Activated CD4-positive, alpha-beta T cell treated with anti-CD3 and anti-CD28 coated beads, Interleukin-2, amount 50 U/mL, for 1 hour (primary cell): ENCODE data around the gene TERT.

Source experiments
- DNase-seq: peaks from one replicate; pipeline ENCODE4 v3.0.0-alpha.2; 2020

TERT gene

DNA sequence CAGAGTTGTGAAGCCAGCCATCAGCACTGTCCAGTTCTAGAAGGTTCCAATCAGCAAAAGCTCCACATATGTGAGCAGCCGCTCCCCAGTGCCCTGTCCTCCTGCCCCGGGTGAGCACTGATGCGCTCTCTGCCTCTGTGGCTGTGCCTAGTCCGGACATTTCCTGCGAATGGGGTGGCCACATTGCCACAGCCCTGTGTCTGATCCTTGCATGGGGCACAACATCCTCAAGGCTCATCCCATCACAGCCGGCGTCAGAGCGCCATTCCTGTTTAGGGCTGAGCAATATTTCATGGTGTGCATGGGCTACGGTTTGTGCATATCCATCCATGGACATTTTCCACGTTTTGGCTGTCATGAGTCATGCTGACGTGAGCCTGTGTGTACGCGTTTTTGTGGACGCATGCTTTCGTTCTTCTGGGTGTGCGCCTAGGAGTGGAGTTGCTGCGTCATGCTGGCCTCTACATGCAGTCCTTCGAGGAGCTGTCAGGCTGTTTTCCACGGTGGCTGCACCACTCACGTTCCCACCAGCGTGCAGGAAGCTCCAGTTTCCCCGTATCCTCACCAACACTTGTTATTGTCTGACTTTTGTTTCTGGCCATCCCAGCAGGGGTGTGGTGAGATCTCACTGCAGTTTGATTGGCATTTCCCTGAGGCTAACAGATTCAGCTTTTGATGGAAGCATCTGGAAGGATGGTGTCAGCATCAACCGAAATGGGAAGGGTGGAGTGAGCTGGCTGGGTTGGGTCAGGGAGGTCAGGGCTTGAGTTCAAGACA, 79.4 kb downstream of the TERT start:
- DNase-seq, result no peak

- DNase-seq, result no peak
These were observed 80.0 kb downstream of the TERT start for GRCh38 chr5:1214936-1215220.

- DNase-seq, result no peak
These were observed 80.5 kb downstream of the TERT start for GRCh38 chr5:1214163-1214935.

- DNase-seq, result no peak
These were observed 81.2 kb downstream of the TERT start for GRCh38 chr5:1213508-1214162.

GRCh38 chr5:1212881-1213280, 82.0 kb downstream of the TERT start:
- no peak for DNase-seq

DNA sequence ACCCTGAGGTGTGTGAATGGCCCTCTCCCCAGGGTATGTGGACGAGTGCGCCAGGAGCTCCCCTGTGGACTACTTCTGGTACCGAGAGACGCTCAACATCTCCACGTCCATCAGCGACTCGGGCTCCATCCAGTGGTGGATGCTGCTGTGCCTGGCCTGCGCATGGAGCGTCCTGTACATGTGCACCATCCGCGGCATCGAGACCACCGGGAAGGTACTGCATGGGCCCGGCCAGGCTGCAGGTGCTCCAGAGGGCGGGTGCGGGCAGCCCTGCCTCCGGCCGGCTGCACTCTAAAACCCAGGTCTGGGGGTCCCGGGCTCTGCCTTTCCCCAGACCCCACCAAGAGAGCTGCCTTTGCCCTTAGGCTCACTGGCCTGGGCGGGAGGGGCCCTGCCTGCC, 82.6 kb downstream of the TERT start:
- DNase-seq, result no peak

DNA sequence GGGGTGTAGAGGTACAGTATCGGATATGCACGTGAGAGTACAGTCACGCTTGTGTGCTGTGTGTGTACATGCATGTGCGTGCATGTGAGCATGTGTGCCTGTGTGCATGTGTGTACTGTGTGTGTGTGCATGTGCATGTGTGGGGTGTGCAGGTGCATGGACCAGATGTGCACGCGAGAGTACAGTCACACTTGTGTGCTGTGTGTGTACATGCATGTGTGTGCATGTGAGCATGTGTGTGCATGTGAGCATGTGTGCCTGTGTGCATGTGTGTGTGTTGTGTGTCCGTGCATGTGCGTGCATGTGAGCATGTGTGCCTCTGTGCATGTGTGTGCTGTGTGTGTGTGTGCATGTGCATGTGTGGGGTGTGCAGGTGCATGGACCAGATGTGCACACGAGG, 83.2 kb downstream of the TERT start:
- DNase-seq, result no peak

DNA sequence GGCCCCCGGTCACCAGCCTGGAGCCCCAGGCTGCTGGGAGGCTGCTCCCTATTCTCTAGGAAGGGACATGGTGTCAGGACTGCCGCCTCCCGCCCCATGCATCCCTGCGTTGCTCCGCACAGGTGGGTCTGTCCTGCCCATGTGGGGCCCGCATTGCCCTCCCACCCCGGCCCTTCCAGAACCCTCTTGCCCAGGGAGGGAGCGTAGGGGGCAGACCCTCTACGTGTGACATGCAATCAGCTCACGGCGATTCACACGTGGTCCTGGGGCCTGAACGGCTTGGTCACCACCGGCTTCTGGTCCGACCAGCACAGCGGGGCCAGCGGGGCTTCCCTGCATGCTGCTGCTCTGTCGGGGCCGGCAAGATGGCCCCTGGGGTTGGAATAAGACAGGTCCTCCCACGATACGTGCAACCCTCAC, 84.0 kb downstream of the TERT start:
- no peak for DNase-seq

- DNase-seq, result no peak
These were observed 84.7 kb downstream of the TERT start for GRCh38 chr5:1209896-1210776.

- no peak for DNase-seq
These were observed 85.4 kb downstream of the TERT start for GRCh38 chr5:1209489-1209852.

- DNase-seq, result no peak
These were observed 86.0 kb downstream of the TERT start for GRCh38 chr5:1208743-1209488.

- DNase-seq, result no peak
These were observed 86.6 kb downstream of the TERT start for GRCh38 chr5:1208221-1208742.

GRCh38 chr5:1207555-1207954, 87.3 kb downstream of the TERT start:
- no peak for DNase-seq

DNA sequence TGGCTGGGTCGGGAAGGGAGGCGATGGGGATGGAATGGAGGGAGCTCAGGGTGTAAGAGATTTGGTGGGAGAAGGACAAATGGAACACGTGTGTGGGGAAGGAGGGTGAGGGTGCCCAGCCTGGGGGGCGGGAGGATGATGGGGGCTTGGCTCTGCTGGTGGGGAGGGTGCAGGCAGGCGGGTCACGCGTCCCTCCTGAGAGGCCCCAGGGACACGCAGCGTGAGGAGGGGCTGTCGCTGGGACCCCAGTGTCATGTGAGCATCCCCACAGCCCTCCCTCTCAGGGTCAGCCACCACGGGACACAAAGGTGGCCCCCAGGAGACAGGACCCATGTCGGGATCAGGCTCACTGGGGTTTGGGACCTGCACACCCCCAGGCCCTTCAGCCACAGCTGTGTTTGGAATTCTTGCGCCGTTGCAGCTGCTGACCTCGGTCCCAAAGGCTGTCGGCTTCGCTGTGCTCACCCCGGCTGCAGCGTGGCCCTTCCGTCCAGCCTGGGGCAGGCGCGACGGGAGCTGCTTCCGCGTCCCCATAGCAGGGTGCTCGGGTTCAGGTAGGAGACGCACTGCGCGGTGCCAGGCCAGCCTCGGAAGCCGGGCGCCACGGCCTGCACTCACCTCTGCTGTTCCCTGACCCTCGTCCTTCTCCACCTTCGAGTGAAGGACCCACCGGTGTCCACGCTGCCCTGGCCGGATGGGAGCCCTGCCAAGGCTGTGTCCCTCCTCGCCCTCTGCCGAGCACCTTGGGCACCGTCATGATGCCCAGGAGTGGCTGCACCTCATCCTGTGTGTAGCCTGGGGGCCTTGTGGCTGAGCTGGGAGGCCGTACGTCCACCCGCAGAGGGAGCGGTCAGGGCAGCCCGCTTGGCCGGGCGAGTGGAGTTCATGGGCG, 88.1 kb downstream of the TERT start:
- no peak for DNase-seq

- DNase-seq, result no peak
These were observed 89.3 kb downstream of the TERT start for GRCh38 chr5:1205255-1206180.

GRCh38 chr5:1204693-1205242, 90.1 kb downstream of the TERT start:
- no peak for DNase-seq

DNA sequence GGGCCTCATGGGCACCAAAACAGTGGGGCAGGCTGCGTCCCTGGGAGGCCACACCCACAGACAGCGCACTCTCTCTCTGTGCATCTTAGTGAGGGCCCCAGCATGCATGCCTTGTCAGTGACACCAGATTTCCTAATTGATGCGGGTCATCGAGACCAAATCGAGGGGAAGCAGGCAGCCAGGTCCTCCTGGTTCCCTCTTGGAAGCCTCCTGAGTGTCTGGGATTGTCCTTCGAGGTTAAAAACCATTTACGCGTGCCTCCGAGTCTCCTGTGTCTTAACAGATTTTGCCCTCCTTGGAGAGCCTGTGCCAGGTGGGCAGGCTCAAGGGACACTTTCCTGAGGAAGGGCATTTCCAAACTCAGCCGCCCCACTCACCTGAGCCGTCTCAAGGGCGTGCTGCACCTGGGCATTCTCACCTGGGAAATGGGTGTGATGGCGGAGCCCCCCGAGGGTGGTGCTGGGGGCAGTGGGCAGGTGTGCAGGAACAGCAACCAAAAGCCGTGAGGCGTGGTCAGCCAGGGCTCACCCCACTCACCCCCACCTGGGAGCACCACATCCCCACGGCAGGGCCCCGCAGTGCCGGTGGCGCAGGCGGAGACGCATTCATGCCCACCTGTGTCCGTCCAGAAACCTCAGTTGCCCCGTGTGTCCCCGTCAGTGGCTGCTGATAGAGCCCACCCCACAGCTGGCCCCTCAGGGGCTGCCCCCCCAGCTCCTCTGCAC, 90.7 kb downstream of the TERT start:
- no peak for DNase-seq

- no peak for DNase-seq
These were observed 91.4 kb downstream of the TERT start for GRCh38 chr5:1203311-1203967.
